HG03025 (cell line): Measurements from ENCODE around the gene ROPN1L.
"Not testable (repeated sequence)": the region's sequence is repeated elsewhere in the genome, so short reads cannot be mapped to it uniquely, and the experiment has no call there.

Source experiments
- ATAC-seq: cut with Tn5 transposase; IDR thresholded peaks from one replicate; pipeline ENCODE4 v1.9.1; 2021; ENCODE audit warnings: mild to moderate bottlenecking, moderate library complexity; ENCODE audit not compliant: unreplicated experiment, low FRiP score

The ROPN1L gene

DNA sequence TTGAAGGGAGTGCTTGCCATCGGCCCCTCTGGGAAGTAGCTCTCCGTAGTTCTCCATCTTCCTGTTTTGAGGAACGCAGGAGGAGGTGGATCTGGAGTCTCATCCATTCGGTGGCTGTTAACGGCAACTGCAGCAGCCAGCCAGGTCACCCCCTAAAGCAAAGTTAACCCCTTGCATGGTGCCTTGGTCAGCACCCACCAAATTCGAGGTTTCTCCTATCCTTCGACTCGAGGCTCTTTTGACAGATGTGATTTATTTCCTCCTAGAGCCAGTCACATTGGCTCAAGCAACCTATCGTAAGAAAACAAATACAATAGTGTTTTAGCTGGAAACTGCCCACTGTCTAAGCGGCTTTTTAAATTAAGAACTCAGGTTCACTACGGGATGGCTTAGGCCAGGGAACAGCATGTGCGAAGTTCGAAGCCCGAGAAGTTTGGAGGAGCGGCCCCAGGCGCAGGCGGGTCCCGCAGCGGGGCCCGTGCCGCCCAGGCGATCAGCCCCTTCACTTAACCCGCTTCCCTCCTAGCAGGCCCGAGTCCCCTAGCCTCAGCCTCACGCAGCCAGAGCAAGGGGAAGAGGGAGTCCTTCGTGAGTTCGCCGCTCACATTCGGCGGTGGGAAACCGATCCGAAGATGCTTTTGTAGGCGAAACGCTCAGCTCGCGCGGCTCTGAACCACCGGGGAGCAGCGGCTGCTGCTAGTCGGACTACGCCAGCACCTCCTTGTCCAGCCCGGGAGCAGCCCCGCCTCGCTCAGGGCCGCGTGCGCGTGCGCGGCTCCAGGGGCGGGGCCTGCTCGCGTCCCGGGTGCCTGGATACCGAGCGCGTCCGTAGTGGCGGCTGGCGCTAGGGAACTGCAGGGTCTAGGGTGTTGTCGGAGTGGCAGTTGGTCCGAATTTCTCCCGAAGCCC lies at the start of gene ROPN1L:
ROPN1L (plus strand) TSS at position 797 of the 909 bp plus-strand sequence. CDS start 289 bp downstream, outside the sequence.
- peak; percentile 97 for ATAC-seq

DNA sequence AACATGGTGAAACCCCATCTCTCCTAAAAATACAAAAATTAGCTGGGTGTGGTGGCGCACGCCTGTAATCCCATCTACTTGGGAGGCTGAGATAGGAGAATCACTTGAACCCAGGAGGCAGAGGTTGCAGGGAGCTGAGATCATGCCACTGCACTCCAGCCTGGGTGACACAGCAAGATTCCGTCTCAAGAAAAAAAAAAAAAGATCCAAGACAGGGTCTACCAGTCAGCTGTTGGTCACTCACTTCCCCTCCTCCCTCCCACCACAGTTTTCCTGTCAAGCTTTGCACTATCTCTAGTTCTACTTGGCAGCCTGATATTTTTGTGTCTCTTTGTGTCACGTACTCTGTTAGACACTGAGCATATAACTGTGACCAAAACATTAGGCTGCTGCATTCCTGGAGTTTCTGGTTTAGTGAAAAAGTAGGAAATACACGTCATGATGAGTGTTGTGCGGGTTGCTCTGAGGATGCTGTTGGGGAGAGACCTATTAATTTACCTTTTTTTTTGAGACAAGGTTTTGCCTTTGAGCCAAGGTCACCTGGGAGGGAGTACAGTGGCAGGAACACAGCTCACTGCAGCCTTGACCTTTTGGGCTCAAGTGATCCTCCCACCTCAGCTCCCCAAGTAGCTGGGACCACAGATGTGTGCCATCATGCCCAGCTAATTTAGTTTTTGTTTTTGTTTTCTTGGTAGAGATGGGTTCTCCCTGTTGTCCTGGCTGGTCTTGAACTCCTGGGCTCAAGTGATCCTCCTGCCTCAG lies 48.9 kb upstream of the ROPN1L start:
- ATAC-seq, result not testable (repeated sequence)

DNA sequence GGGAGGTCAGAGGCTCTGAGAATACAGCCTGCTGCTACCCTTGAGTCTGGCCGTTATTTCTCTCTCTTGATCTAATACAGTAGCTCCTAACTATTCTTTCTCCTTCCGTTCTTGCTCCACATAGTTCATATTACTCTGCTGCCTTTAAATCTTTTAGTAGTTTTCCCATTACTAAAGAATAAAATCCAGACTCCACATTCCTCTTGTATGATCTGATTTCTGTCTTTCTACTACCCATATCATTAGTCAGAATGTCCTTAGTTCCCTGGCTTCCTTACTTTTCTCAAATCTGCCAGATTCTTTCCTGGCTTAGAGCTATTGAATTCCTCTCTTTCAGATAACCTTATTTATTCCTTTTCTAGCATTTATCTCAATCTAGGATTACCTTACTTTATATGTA lies 48.2 kb upstream of the ROPN1L start:
- no peak for ATAC-seq

DNA sequence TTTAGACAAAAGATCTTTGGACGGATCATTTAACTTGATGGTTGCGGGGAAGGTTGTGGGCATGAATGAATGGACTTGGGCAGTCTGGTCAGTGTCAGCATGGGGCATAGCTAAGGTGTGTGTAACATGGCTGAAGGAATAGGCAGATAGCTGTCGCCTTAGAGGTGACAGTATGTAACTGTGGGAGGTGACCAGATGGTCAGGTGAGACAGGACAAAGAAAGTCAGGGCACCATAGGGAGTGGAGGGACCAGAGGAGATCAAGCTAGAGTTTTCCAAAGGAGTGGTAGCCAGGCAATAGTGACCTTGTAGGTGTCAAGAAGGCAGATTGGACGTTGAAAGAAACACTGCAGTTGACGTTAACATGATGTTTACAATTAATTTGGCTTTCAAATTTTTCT lies 45.1 kb upstream of the ROPN1L start:
- ATAC-seq, result no peak

DNA sequence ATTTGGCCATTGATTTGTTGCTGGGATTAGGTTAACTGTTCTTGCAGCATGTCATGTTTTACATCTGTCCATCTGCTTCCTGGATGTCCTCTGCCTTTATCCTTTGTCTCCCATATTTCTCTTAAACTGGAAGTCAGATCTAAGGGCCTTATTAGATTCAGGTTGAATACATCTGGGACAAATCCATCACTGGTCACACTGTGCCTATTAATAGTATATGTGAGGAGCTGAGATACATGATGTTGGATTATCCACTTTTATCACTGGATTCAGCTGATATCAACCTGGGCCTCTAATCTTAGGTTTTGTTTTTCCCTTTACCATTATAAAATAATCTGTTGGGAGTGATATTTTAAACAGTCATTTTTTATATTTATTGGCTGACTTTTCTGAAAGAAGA lies 41.8 kb upstream of the ROPN1L start:
- ATAC-seq, result no peak

- no peak for ATAC-seq
Observed at GRCh38 chr5:10400411-10400810, 41.3 kb upstream of the ROPN1L start.

- ATAC-seq, result no peak
Observed at GRCh38 chr5:10400831-10401230, 40.8 kb upstream of the ROPN1L start.

- ATAC-seq, result no peak
Observed at GRCh38 chr5:10401498-10401897, 40.2 kb upstream of the ROPN1L start.

DNA sequence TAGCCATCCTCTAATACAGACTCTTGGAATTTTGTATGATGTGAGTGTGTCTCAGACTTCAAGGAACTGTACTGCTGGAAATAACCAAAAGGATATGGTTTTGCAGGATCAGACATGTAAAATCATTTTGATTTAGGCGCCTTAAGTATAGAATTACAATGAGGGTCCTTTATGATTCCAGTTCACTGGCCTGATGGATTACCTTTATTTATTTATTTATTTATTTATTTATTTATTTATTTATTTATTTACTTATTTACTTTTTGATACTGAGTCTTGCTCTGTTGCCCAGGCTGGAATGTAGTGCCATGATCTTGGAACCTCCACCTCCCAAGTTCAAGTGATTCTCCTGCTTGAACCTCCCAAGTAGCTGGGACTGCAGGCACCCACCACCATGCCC lies 37.9 kb upstream of the ROPN1L start:
- no peak for ATAC-seq

DNA sequence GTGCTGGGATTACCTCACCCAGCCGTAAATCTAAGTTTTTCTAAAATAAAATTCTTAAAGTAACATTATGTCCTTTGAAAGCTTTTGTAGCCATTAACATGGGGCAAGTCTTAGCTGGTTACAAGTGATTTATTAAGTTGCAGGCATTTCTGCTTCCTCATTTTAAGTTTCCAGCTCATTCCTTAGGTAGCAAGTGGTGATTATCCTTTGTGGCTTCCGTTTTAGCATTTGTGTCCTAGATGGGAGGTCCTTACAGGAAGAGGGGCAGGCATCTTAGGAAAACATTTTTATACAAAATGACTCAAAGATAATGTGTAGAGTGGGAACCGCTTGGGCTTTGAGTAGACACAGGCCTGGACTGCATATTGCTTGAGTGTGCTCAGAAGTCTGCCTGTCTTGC lies 35.0 kb upstream of the ROPN1L start:
- no peak for ATAC-seq

DNA sequence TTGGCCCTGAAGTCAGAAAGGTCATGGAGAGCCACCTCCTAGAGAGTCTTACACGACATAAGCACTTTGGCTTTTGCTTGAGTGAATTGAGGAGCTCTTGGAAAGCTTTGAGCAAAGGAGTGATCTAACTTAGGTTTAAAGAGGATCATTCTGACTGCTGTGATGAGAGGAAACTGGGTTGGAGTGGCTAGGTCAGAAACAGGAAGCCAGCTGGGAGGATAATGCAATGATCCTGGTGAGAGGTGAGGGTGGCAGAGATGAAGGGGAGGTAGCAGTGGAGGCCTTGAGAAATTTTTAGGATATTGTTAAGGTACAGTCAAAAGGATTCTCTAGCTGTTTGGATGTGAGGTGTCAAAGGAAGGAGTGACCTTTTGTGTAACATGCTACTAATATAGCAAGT lies 32.2 kb upstream of the ROPN1L start:
- ATAC-seq, result no peak

DNA sequence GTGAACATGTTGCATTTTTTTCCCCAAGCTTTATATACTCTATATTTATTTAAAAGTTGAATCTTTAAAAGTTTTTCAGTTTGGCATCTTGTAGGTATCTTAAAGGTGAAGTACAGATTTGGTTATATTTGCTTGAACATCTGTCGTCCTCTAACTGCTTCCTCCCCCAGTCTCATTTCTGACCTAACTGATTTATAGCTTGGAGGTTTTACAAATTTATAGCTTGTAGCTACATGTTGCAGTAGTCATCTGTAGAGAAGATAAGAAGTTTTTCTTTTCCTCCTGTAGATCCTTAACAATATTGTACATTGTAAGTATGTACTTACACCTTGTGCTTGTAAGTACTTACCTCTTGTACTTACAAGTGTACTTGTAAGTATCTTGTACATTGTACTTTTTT lies 31.0 kb upstream of the ROPN1L start:
- ATAC-seq, result no peak

- no peak for ATAC-seq
Observed at GRCh38 chr5:10411336-10411735, 30.3 kb upstream of the ROPN1L start.

GRCh38 chr5:10416868-10417267 lies 24.8 kb upstream of the ROPN1L start:
- no peak for ATAC-seq

- no peak for ATAC-seq
Observed at GRCh38 chr5:10418654-10419345, 22.9 kb upstream of the ROPN1L start.

- no peak for ATAC-seq
Observed at GRCh38 chr5:10420468-10420867, 21.2 kb upstream of the ROPN1L start.

GRCh38 chr5:10420932-10421331 lies 20.7 kb upstream of the ROPN1L start:
- no peak for ATAC-seq

- ATAC-seq, result no peak
Observed at GRCh38 chr5:10421896-10422691, 19.6 kb upstream of the ROPN1L start.

DNA sequence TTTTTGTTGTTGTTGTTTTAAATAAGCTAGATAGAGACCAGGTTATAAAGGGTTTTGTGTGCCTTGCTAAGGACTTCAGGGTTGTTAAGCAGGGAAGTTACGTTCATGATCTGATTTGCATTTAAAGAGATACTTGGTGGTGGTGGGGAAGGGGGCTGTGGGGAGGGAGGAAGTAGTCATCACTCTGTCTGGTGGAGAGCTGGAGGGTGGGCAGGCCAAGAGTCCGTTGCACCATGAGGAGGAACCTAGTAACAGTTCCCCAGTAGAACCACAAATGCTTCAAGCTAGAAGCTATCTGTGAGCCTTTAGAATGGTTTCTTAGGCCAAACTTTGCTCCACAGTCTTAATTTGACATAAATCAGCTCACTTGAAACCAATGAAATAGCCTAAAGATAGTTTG lies 18.7 kb upstream of the ROPN1L start:
- no peak for ATAC-seq

DNA sequence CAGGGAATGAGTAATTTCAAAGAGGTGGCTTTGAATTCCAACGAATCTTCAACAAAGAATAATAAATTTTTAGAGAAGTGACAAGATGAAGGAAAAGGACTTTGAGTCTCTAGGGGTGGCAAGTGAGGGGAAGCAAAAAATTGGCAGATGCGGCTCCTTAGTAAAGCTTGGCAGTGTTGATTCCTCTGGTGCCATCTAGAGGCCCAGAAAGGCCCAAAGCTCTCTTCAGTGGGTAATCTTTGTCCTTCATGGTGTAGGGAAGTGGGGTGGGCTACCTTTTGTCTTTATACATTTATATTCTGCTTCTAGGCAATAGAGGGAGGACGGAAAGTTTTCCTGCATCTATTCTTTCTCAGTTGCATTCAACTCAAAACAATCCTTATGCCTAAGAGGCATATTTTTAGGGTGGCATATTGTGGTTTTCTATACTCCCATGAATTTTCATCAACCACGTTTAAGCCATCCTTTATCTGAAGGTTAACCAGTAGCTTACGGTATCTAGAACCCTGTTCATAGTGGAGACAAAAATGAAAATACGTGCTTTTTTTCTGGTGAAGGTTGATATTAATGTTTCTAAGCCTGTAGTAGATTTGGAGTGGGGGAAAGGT lies 17.5 kb upstream of the ROPN1L start:
- no peak for ATAC-seq
